ENCODE measurements around the gene ACKR2.
"Not testable (repeated sequence)": the region's sequence is repeated elsewhere in the genome, so short reads cannot be mapped to it uniquely, and the experiment has no call there.

Gene ACKR2

GRCh38 chr3:42801784-42802183 is 7.5 kb upstream of the ACKR2 start:
- no peak for DNase-seq (ENCODE audit: low spot score)

- DNase-seq (ENCODE audit: low spot score) = no peak
These were observed 6.3 kb upstream of the ACKR2 start for GRCh38 chr3:42802876-42803413.

GRCh38 chr3:42803414-42804105 is 5.7 kb upstream of the ACKR2 start:
- DNase-seq (ENCODE audit: low spot score) = peak; percentile 23

- DNase-seq (ENCODE audit: low spot score) = peak; percentile 93
These were observed 5.0 kb upstream of the ACKR2 start, which contains the start of gene HIGD1A for GRCh38 chr3:42804106-42804830. TSS of gene HIGD1A (minus strand) at chr3:42804490. CDS start at chr3:42794253, 10,237 bp downstream.

- no peak for DNase-seq (ENCODE audit: low spot score)
These were observed 4.5 kb upstream of the ACKR2 start for GRCh38 chr3:42804831-42805132.

GRCh38 chr3:42805141-42805821 is 4.0 kb upstream of the ACKR2 start:
- no peak for DNase-seq (ENCODE audit: low spot score)

- DNase-seq (ENCODE audit: low spot score) = no peak
These were observed 1.3 kb upstream of the ACKR2 start for GRCh38 chr3:42807929-42808328.

GRCh38 chr3:42810706-42811105 is 1.5 kb downstream of the ACKR2 start:
- DNase-seq (ENCODE audit: low spot score) = not testable (repeated sequence)

- DNase-seq (ENCODE audit: low spot score) = not testable (repeated sequence)
These were observed 2.1 kb downstream of the ACKR2 start for GRCh38 chr3:42811118-42811883.

GRCh38 chr3:42814246-42814645 is 5.0 kb downstream of the ACKR2 start:
- no peak for DNase-seq (ENCODE audit: low spot score)

- no peak for DNase-seq (ENCODE audit: low spot score)
These were observed 5.8 kb downstream of the ACKR2 start for GRCh38 chr3:42814914-42815507.

GRCh38 chr3:42815826-42816225 is 6.6 kb downstream of the ACKR2 start:
- DNase-seq (ENCODE audit: low spot score) = no peak

GRCh38 chr3:42819351-42819965 is 10.2 kb downstream of the ACKR2 start:
- DNase-seq (ENCODE audit: low spot score) = no peak

- no peak for DNase-seq (ENCODE audit: low spot score)
These were observed 11.5 kb downstream of the ACKR2 start for GRCh38 chr3:42820746-42821051.

- no peak for DNase-seq (ENCODE audit: low spot score)
These were observed 13.6 kb downstream of the ACKR2 start for GRCh38 chr3:42822828-42823227.

GRCh38 chr3:42823351-42823750 is 14.1 kb downstream of the ACKR2 start:
- DNase-seq (ENCODE audit: low spot score) = no peak

GRCh38 chr3:42826141-42826540 is 16.9 kb downstream of the ACKR2 start:
- no peak for DNase-seq (ENCODE audit: low spot score)

GRCh38 chr3:42827023-42827422 is 17.8 kb downstream of the ACKR2 start:
- no peak for DNase-seq (ENCODE audit: low spot score)

GRCh38 chr3:42827654-42828053 is 18.4 kb downstream of the ACKR2 start:
- DNase-seq (ENCODE audit: low spot score) = no peak

GRCh38 chr3:42829083-42829627 is 19.9 kb downstream of the ACKR2 start:
- no peak for DNase-seq (ENCODE audit: low spot score)

Measured in CD4-positive, alpha-beta T cell treated with Interleukin-15 for 4 hours (primary cell).